Large intestine (tissue), 3 donors: ENCODE results near the gene FCRL6. TPM values are rescaled to one million over a fixed set of nuclear protein-coding genes. Genes with fewer than 3 reads are reported as not detected.

ENCODE experiments used
- DNase-seq, 2 donors: peaks; one replicate each; pipeline versions ENCODE4 v3.0.0 to v3.0.0-alpha.2; 2013
- H3K27ac ChIP-seq: one replicate; pipeline ENCODE4 v1.5.1; 2013; ENCODE audit warnings: low read length
- H3K27me3 ChIP-seq: 2 replicates; pipeline ENCODE4 v1.6.1; 2013; ENCODE audit warnings: low read length; ENCODE audit not compliant: control insufficient read depth, insufficient read depth
- H3K36me3 ChIP-seq: 2 replicates; pipeline ENCODE4 v1.6.1; 2013; ENCODE audit warnings: low read length; ENCODE audit not compliant: control insufficient read depth, insufficient read depth
- H3K4me1 ChIP-seq: one replicate; pipeline ENCODE4 v1.6.1; 2013; ENCODE audit warnings: low read length; ENCODE audit not compliant: control insufficient read depth, insufficient read depth
- H3K4me3 ChIP-seq: one replicate; pipeline ENCODE4 v1.5.1; 2013; ENCODE audit warnings: low read length
- H3K9me3 ChIP-seq: one replicate; pipeline ENCODE4 v1.6.1; 2013; ENCODE audit warnings: mild to moderate bottlenecking, low read depth, low read length, moderate library complexity; ENCODE audit not compliant: control insufficient read depth
- WGBS: methylation state at CpG from one replicate; pipeline ENCODE4 v1.1.5; 2013; ENCODE audit warnings: low lambda C conversion rate; ENCODE audit not compliant: insufficient coverage; 5-methylcytosine and 5-hydroxymethylcytosine counted together
- polyA plus RNA-seq: library from polyadenylated mRNA; unstranded; fragments of 120-200 nt; gene quantifications from one replicate; pipeline ENCODE4 v1.2.1, GENCODE V29; 2013

FCRL6 gene
- polyA plus RNA-seq, 1 donor = 0.69 TPM

- no peaks in the 10 kb centered on the region for H3K4me1 ChIP-seq
- no peak overlapping the region for H3K27ac ChIP-seq
- no peaks in the 10 kb centered on the region for H3K9me3 ChIP-seq
- H3K27me3 ChIP-seq = no peaks in the 10 kb centered on the region
- no CpG with 5 or more reads among the region's 3 CpGs for WGBS
- no peak for DNase-seq
- no peaks in the 10 kb centered on the region for H3K36me3 ChIP-seq
- H3K4me3 ChIP-seq = no peak overlapping the region
These were observed 33.2 kb downstream of the FCRL6 start for GRCh38 chr1:159835356-159835755.

- no peak for DNase-seq
- Histone ChIP-seq H3K27ac (no peak overlapping the region), H3K4me1 (no peaks in the 10 kb centered on the region), H3K36me3 (no peaks in the 10 kb centered on the region), H3K4me3 (no peak overlapping the region), H3K9me3 (no peaks in the 10 kb centered on the region), H3K27me3 (no peaks in the 10 kb centered on the region)
- 80% methylated on average over 1 of the region's 8 CpGs for WGBS
These were observed 33.8 kb downstream of the FCRL6 start for GRCh38 chr1:159835862-159836525.

- Histone ChIP-seq H3K27me3 (no peaks in the 10 kb centered on the region), H3K9me3 (no peaks in the 10 kb centered on the region), H3K27ac (no peak overlapping the region), H3K4me1 (no peaks in the 10 kb centered on the region), H3K36me3 (no peaks in the 10 kb centered on the region), H3K4me3 (no peak overlapping the region)
- no CpG with 5 or more reads among the region's 1 CpG for WGBS
- DNase-seq = no peak
These were observed 36.6 kb downstream of the FCRL6 start for GRCh38 chr1:159838715-159839114.

GRCh38 chr1:159839116-159839849, 37.1 kb downstream of the FCRL6 start:
- no peak for DNase-seq
- WGBS = 100% methylated on average over 2 of the region's 5 CpGs
- Histone ChIP-seq H3K27me3 (no peaks in the 10 kb centered on the region), H3K27ac (no peak overlapping the region), H3K36me3 (no peaks in the 10 kb centered on the region), H3K9me3 (no peaks in the 10 kb centered on the region), H3K4me1 (no peaks in the 10 kb centered on the region), H3K4me3 (no peak overlapping the region)

- Histone ChIP-seq H3K4me1 (peaks cover 17% of the 10 kb centered on the region), H3K36me3 (no peaks in the 10 kb centered on the region), H3K27me3 (no peaks in the 10 kb centered on the region), H3K9me3 (no peaks in the 10 kb centered on the region), H3K4me3 (no peak overlapping the region), H3K27ac (no peak overlapping the region)
- 86% methylated on average over 1 of the region's 2 CpGs for WGBS
- no peak for DNase-seq
These were observed 39.6 kb downstream of the FCRL6 start for GRCh38 chr1:159841749-159842148.

- H3K4me3 ChIP-seq = no peak overlapping the region
- no peaks in the 10 kb centered on the region for H3K36me3 ChIP-seq
- H3K27ac ChIP-seq = no peak overlapping the region
- 56% methylated on average over 2 of the region's 4 CpGs for WGBS
- H3K9me3 ChIP-seq = no peaks in the 10 kb centered on the region
- H3K4me1 ChIP-seq = peaks cover 25% of the 10 kb centered on the region
- H3K27me3 ChIP-seq = no peaks in the 10 kb centered on the region
- peak in 1 of 2 donors; percentile 30 for DNase-seq
These were observed 41.3 kb downstream of the FCRL6 start for GRCh38 chr1:159843459-159843858.

GRCh38 chr1:159845751-159846629, 43.8 kb downstream of the FCRL6 start:
- H3K9me3 ChIP-seq = no peaks in the 10 kb centered on the region
- no peaks in the 10 kb centered on the region for H3K36me3 ChIP-seq
- H3K4me3 ChIP-seq = no peak overlapping the region
- peak; percentile 95 to 98 for DNase-seq
- H3K27me3 ChIP-seq = no peaks in the 10 kb centered on the region
- H3K27ac ChIP-seq = peak overlapping the region; percentile 98
- WGBS = 92% methylated on average over 2 of the region's 13 CpGs
- H3K4me1 ChIP-seq = peaks cover 25% of the 10 kb centered on the region

GRCh38 chr1:159847231-159847630, 45.1 kb downstream of the FCRL6 start:
- Histone ChIP-seq H3K4me3 (no peak overlapping the region), H3K4me1 (peaks cover 25% of the 10 kb centered on the region), H3K27me3 (no peaks in the 10 kb centered on the region), H3K27ac (peak overlapping the region; percentile 98), H3K9me3 (no peaks in the 10 kb centered on the region), H3K36me3 (no peaks in the 10 kb centered on the region)
- WGBS = no CpG with 5 or more reads among the region's 4 CpGs
- DNase-seq = no peak

- Histone ChIP-seq H3K27ac (no peak overlapping the region), H3K4me3 (no peak overlapping the region), H3K4me1 (peaks cover 30% of the 10 kb centered on the region), H3K36me3 (no peaks in the 10 kb centered on the region), H3K27me3 (no peaks in the 10 kb centered on the region), H3K9me3 (no peaks in the 10 kb centered on the region)
- WGBS = no CpG with 5 or more reads among the region's 3 CpGs
- no peak for DNase-seq
These were observed 46.2 kb downstream of the FCRL6 start for GRCh38 chr1:159848326-159848725.

- no CpG with 5 or more reads among the region's 2 CpGs for WGBS
- H3K27ac ChIP-seq = no peak overlapping the region
- DNase-seq = no peak
These were observed 47.6 kb downstream of the FCRL6 start for GRCh38 chr1:159849626-159850366.

More at GRCh38 chr1:159849626-159850366, 47.6 kb downstream of the FCRL6 start:
- Histone ChIP-seq H3K9me3 (no peaks in the 10 kb centered on the region), H3K4me3 (no peak overlapping the region), H3K36me3 (no peaks in the 10 kb centered on the region), H3K27me3 (no peaks in the 10 kb centered on the region), H3K4me1 (peaks cover 33% of the 10 kb centered on the region)
